Measurements from ENCODE around the gene GALNTL6.

DNA sequence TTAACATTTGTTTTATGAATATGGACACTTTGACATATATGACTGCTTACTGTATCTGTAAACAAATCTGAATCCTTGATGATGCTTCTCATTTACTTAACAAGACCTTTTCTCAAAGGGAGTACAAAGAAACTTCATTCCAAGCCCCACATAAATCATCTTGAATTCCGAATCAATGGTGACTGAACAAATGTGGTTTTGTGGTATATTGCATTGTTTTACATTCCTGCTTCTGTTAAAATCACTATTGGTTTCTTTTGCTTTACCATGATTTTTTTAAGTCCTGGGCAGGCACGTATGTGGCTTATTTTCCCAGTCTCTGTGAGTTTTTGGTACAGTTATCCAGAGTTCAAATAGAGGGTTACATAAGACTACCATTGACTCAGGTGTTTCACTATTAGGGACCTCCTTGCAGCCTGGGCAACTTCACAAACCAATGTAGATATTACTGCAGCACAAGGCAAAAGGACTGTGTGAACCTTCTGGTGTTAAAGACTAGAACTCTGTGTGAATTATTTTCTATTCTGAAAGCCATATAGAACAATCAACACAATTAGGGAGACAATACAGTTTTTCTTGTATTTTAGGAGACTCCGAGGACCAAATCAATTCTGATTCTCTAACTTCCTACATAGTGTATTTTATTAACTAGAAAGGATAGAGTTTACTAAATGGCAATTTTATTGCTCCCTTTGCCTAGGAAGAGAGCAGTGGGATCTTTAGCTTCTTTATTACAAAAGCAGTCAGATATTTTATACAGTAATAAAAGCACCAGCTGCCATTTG is 196.4 kb downstream of the GALNTL6 start:
- no peak for TF ChIP-seq POLR2A (IDR thresholded peaks at IDR 0.05)
- TF ChIP-seq, protein P1, sequence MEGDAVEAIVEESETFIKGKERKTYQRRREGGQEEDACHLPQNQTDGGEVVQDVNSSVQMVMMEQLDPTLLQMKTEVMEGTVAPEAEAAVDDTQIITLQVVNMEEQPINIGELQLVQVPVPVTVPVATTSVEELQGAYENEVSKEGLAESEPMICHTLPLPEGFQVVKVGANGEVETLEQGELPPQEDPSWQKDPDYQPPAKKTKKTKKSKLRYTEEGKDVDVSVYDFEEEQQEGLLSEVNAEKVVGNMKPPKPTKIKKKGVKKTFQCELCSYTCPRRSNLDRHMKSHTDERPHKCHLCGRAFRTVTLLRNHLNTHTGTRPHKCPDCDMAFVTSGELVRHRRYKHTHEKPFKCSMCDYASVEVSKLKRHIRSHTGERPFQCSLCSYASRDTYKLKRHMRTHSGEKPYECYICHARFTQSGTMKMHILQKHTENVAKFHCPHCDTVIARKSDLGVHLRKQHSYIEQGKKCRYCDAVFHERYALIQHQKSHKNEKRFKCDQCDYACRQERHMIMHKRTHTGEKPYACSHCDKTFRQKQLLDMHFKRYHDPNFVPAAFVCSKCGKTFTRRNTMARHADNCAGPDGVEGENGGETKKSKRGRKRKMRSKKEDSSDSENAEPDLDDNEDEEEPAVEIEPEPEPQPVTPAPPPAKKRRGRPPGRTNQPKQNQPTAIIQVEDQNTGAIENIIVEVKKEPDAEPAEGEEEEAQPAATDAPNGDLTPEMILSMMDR (IDR thresholded peaks at IDR 0.05) = no peak

Data from lower leg skin (tissue), 3 donors.